Mammary epithelial cell (primary cell): ENCODE data around the gene MRPL41.

ENCODE experiments used
- CTCF ChIP-seq, 2 donors: IDR thresholded peaks in 1 of 2; conservative IDR thresholded peaks in 1 of 2; 2 replicates each; pipeline ENCODE4 v1.5.1; 2011 to 2012; ENCODE audit warnings: inconsistent platforms in 2 of 2, low read length in 2 of 2, mild to moderate bottlenecking in 2 of 2, control low read depth in 1 of 2, low read depth in 1 of 2; ENCODE audit not compliant: insufficient read depth in 1 of 2; ENCODE audit errors: extremely low read depth in 1 of 2
- EZH2 ChIP-seq: IDR thresholded peaks from 2 replicates; pipeline ENCODE4 v1.6.1; 2012; ENCODE audit warnings: low read length, inconsistent platforms, borderline replicate concordance

- TF ChIP-seq CTCF (conservative IDR thresholded peaks at IDR 0.05 in 1 of 2, IDR thresholded peaks at IDR 0.05 in 1 of 2; ENCODE audit: extremely low read depth in 1 of 2, insufficient read depth in 1 of 2, low read depth in 1 of 2, low read length in 2 of 2), result no peak
- TF ChIP-seq EZH2, result no peak
These were observed 13.6 kb upstream of the MRPL41 start for GRCh38 chr9:137538058-137538457.
